DMS53 (cell line): Measurements from ENCODE around the gene ATPAF1.

Experiments used
- DNase-seq: peaks from one replicate; lab custom pipeline; 2025; lab: John Stamatoyannopoulos, UW

ATPAF1 gene

DNA sequence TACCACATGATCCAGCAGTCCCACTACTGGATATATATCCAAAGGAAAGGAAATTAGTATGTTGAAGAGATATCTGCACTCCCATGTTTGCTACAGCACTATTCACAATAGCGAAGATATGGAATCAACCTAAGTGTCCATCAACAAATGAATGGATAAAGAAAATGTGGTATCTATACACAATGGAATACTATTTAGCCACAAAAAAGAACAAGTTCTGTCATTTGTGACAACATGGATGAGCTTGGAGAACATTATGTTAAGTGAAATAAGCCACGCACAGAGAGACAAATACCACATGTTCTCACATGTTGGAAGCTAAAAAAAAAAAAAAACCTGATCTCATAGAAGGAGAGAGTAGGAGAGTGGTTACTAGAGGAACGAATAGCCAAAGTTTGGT lies 17.7 kb downstream of the ATPAF1 start:
- DNase-seq, result no peak

DNA sequence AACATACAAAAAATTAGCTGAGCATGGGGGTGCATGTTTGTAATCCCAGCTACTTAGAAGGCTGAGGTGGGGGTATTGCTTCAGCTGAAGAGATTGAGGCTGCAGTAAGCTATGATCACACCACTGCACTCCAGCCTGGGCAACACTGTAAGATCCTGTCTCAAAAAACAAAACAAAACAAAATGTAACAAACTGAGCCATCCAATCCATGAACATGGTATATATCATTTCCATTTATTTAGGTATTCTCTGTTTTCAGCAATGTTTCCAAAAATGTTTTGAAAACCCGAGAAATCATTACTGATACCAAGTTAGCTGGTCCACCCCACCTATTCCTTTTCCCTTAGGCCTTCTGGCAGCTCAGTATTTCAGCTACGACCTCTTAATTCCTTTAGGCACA lies 18.4 kb downstream of the ATPAF1 start:
- no peak for DNase-seq

DNA sequence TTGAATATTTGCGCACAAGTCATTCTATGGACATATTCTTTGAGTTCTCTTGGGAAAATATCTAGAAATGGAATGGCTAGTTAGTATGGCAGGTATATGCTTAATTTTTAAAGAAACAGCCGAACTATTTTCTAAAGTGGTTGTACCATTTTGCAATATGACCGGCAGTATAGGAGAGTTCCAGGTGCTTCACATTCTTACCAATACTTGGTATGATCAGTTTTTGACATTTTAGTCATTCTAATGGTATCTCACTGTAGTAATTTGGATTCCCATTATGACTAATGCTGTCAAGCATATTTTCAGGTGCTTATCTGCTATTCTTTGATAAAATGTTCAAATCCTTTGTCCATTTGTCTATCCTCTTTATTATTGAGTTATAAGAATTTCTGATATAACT lies 20.6 kb downstream of the ATPAF1 start:
- no peak for DNase-seq

DNA sequence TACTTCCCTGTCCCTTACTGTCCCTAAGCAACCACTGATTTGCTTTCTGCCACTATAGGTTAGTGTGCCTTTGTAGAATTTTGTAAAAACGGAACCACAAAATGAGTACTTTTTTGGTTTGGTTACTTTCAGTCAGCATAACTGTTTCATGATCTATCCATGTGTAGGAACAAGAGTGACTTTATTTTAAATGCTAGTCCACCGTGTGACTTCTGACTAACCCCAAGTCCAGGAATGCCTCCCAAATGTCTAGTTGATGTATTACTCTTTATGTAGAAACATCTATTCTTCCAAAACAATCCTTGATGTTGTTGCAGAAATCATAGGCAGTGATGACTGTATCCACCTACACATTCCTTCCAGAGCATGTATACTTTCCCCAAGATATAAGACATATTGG lies 21.3 kb downstream of the ATPAF1 start:
- DNase-seq, result no peak

DNA sequence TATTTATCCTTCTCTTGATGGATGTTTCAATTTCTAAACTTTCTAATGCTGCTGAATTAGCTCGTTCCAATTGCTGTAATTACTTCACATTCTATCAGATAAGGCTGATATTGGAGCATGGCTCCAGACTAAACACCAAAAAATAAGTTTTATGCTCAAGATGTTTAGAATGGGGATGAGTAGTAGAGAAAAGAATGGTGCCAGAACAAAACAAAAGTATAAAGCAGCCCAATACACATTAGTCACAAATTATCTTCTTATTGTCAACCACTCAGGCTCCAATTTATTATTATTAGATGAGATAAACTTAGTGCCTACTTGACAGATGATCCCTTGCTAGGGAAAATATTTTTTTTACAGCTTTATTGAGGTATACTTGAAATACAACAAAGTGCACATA lies 21.8 kb downstream of the ATPAF1 start:
- DNase-seq, result no peak

DNA sequence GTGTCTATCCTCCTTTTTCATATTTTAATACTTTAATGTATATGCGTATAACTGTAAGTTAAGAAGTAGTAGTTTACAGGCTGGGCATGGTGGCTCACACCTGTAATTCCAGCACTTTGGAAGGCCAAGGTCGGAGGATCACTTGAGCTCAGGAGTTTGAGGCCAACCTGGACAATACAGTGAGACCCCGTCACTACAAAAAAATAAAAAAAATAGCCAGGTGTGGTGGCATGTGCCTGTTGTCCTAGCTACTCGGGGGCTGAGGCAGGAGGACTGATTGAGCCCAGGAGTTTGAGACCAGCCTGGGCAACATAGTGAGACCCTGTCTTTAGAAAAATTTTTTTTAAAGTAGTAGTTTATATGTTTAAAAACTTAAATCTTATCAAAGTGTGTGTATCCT lies 22.3 kb downstream of the ATPAF1 start:
- DNase-seq, result no peak

DNA sequence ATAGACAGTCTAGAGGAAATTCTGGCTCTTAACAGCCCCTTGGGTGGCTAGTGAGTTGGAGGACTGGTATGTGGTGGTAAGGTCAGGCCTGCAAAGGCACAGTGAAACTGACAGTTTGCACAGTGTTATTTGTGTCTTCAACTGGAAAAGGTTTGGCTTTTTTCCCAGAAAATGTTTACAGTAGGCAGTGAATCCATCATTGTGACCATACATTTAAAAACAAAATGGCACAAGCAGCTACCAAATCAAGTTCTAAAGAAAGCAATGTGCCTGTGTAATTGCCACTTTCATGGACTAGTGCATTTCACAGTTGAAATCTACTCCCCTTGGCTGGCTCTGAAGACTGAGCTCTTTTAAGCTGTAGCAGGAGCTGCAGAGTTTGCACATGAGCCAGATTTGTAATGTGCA lies 24.8 kb downstream of the ATPAF1 start:
- DNase-seq, result peak; percentile 84

DNA sequence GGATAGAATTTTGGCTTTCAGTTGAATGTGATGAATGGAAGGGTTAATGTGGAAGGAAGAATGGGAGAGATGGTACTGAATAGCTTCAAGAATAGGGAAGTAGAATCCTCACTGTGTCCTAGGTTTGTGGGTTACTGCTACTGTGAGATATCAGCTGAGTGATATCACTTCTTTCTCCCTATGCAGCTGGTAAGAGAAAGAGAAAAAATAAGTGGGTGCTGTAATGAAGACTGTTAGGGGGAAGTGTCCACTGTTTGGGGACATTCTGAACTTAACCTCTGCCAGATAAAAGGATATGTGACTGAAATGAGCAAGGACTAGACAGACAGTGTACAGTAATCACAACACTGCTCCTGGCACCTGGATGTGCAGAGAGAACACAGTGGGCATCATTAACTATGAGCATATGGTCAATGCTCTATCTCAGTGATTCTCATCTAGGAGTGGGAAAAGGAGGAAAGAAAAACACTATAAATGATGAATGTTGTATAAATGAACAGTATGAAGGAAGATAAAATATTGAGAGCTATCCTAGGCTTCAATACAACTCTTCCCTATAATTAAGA lies 26.0 kb downstream of the ATPAF1 start:
- DNase-seq, result no peak

DNA sequence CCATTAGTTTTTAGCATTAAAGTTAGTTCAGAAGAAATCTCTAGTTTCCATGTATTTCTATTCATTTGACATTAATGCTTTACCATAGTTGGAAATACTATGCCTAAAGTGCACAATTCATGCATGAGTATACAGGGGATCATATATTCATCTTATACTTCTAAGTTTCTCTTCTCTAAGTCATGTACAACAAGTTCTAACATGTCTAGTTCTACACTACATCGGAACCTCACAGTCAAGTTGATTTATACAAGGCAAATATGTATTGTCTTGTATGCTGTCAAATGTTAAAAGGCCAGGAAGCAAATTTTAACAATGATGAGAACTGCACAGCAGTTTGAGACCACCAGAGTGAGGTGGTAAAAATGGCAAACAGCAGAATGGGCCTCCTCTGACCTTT lies 28.6 kb downstream of the ATPAF1 start:
- no peak for DNase-seq

DNA sequence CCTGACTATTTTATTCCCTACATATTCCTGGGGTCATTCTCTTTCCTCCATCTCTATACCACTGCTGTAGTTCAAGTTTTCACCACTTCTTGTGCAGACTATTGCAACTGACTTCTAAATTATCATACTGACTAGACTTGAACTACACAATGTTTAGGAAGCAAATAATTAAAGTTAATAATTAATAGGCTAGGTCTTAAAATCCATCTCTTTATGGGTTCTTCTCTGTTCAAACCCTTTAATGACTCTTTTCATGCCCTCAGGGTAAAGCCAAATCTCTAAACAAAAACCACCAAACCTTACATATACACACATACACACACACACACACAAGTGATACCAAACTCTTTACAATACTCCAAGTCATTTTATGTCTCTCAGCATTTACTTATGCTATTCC lies 29.2 kb downstream of the ATPAF1 start:
- DNase-seq, result peak; percentile 23

DNA sequence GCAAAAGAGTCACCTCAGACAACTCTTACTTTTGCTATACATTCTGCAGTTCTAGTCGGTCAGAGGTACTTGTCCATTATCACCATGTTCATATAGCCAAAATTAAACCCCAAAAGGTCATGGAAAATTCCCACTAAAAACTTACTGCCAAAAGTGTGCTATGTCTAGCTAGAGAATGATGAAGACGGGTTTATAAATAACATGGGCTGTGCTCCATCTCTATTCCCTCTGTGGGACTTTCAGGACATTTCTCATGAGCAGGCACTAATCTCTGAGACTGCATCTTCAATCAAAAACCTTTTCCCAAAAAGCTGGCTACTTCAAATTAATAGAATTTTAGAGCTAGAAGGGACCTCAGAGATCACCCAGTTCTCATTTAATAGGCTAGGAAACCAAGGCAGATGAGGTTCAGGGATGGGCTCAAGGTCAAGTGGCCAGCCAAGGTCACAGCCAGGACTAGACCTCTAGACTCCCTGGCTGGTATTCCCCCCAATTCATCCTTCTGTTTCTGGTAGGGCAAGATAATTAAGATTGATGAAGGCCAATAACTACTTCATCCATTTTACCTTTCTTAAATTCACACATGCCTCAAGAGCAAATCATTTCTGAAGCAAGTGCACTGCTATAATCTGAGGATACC lies 30.6 kb downstream of the ATPAF1 start:
- DNase-seq, result no peak

DNA sequence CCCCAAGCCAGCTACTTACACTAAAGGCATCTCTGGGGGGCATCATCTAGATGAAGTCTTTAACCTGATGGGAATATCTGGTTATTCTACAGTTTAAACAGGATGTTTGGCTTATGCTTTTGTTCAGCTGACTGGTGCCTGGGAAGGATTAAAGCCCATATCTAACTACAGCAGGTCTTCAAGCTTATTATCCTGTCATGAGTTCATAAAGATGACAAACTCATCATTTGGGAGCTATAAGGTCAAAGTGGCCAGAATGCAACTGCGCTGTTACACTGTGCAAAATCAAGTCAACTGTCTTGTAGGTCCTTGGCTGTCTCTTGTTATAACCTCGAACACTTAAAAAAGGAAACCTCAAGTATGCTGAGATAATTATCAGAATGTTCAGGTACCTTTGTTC lies 33.0 kb downstream of the ATPAF1 start:
- no peak for DNase-seq

DNA sequence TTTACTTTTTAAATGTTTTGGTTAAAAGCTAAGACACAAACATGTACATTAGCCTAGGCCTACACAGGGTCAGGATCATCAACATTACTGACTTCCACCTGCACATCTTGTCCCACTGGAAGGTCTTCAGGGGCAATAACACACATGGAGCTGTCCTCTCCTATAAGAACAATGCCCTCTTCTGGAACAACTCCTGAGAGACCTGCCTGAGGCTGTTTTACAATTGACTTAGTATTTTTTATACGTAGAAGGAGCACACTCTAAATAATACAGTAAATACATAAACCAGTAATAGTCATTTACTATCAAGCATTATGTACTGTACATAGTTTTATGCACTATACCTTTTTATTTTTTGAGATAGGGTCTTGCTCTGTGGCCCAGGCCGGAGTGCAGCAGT lies 37.4 kb downstream of the ATPAF1 start:
- no peak for DNase-seq

DNA sequence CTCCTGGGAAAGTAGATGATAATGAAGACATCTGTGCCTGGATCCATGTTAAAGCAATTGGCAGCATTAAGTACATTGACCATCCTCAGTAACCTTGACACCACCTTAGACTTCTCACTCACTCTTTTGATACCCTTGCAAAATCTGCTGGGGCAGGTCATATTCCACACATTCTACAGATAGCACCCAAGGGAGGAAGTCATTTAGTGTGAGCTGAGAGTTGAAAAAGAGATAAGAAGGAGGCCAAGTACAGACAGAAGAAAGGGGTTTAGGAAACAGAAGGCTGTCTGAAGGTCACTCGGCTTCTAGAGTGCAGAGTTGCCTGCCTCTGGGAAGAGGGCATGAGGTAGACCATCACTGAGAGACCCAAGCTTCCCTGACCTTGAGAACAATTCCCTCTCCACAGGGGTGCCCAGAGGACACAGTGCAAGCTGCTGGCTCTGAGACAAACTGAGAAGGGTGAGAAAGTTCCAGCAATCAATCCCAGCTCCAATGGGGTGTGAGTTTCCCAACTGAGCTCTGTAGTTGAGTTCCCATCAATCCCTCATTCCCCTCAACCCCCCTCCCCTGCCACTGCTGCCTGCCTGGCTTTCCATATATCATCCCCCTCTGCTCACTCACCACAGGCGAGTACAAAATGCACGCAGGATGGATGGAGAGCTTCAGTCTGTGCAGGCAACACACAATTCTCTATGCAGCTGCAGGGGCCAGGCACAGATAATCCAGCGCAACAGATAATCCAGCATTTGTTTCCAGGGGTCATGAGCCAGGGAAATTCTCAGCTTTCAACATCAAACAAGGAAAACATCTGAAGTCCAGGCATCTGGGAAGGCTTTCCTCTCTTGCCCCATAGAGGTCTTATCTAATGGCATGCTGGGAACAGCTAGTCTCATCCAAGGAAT lies 44.2 kb downstream of the ATPAF1 start:
- DNase-seq, result no peak

DNA sequence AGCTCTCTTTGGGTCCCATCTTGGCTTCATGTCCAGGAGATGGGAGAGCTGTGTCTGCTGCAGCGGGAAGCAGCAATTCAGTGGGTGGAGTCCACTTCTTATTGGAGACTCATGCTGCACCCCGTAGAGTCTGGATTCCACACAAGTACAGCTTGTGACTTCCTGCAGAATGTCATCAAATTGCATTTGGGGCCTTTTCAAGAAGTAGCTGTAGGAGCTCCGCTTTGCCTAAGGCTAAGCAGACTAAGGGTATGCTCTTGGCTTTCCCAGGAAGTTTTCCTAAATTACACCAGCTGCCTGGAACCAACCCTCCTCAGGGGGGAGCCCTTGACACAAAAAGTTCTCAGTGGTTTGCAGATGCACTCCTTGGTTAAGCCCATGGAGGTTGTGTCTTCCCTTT lies 45.8 kb downstream of the ATPAF1 start:
- peak; percentile 81 for DNase-seq

DNA sequence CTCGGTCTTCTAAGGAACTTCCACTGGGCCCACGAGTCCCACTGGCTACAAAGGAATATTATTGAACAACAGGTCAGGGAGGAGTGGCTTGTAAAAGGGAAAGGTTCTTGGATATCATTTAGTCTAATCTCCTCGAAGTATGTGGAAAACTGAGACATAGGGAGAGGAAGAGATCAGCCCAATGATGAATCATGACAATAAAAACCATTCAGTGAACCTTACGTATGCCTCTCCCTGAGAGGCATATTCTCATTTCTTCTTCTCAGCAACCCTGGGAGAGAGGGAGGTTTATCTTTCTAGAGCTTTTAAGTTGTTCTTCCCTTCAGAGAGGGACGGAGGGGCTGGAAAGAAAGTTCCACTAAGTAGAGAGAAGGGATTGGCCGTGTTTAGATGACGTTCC lies 46.2 kb downstream of the ATPAF1 start:
- DNase-seq, result no peak

DNA sequence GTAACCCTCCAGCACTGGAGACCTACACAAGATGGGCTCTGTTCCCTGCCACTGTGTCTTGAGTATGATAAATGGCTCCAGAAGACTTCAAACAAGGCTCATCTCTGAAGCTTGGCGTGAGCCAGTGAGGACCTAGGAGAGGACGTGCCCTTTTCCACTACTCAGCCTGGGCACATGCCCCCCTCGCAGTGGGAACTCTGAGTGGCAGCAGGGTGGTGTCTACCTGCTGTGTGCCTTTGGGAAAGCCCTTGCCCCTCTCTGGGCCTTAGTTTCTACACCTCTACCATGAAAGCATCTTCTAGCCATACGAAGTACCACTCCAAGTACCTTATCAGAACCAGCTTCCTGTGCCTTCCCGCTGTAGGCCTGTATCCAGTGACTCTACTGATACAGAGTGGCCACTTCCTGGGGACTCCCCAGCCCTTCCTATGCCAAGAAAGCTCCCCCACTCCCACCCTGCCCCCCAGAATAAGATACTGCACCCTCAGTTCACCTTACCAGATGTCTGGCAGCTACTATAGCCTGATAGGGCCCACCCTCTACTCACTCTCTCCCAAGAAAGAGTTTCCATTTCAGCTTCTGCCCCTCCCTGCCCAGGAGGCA lies 48.4 kb downstream of the ATPAF1 start:
- DNase-seq, result no peak

DNA sequence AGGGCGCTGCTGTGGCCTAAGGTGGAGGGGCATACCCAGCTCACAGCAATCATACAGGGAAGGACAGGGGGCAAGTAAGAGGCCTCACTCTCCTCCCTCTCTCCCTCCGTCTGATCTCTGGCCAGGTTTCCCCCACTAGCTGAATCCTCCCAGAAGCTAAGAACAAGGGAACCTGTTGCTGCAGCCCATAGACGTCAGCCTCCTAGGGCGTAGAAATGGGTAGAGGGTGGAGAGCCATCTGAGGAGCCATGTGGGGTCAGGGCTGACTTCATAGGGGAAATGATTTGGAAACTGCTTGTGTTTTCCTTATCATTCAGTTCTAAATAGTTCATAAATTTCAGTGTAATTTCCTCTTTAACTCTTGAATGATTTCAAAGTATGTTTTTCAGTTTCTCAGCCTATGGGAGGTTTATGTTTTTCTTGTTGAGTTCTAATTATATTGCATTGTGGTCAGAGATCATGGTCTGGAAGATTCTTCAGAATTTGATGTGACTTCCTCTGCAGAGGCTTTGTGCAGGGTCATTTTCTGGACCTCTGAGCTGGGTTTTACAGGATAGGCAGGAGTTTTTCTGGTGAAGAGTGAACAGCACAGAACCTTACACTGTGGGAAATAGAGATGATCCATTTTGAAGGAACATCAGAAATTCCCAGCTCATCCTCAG lies 49.3 kb downstream of the ATPAF1 start:
- DNase-seq, result no peak

DNA sequence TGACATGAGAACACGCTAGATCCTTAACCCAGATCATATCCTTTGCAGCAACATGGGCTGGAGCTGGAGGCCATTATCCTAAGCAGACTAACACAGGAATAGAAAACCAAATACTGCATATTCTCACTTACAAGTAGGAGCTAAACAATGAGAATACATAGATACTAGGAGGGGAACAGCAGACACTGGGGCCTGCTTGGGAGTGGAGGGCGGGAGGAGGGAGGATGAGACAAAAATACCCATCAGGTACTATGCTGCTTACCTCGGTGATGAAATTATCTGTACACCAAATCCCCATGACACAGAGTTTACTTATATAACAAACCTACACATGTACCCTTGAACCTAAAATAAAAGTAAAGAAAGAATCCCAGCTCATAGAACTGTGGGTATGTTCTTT lies 50.3 kb downstream of the ATPAF1 start:
- no peak for DNase-seq

DNA sequence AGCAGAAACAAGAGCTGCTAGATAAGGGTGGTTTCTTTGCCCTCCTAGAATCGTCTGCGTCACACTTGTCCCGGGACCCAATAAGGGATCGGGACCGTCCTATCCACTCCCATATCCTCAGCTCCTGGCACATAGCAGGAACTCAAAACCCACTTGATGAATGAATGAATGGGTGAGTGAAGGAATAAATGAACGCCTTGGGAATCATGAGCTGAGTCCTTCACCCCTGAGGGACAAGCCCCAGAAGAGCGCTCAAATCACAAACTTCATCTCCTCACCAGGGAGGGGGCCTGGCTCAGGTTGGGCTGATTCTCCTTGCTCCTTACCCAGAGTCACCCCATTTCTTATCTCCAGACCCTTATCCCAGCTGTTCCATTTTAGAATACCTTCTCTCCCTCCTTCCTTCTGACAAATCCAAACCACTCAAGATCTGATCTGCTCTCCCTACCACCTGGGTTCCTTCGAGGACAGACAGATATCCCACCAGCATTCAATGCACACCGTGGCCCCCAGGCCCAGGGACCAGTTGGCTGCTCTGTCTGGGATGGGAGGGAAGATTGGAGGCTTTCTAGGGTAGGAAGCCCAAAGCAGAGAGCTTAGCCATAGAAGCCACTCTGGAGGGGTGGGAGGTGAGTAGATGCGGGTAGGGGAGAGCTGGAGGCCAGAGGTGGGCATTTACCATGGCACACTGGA lies 50.9 kb downstream of the ATPAF1 start:
- no peak for DNase-seq

DNA sequence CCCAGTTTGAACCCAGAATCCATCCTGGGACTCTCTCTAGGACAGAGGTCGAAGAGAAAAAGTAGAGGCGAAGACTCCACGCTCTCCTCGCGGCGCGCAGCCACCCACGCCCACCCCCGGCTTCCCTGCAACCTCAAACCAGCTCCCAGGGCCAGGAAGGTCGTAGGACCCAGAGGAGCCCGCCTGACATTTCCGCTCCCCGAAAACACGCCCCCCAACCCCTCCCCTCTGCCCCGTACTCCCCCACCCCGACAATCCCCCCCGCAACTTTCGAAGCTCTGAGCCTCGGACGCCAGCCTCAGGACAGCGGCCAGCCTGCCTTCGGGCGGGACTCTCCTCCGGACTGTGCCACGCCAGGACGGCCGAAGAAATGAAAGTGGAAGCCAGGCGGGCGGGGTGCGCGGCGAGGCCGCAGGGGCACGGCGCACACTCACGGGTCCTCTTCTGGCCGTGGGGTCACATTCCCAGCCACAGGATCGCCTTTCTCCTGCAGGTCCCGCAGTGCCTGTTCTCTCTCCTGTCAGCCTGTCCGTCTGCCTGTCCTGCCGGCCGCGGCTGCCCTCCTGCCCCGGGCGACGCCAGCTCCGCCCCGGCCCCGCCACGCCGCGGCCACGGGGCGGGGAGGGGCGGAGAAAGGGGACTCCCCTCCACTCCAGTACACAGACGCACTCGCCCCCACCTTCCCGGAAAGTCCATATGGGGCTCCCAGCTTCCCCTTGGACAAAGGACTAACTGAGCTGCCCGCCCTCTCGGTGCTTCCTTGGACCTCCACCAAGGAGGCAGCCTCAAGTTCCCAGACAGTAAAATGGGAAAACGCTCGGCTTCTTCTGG lies 51.7 kb downstream of the ATPAF1 start, which contains the start of gene MOB3C:
TSS of gene MOB3C (minus strand) at position 535 of the 831 bp plus-strand sequence. CDS start 3,490 bp downstream, outside the sequence.
- DNase-seq, result peak; percentile 87
